Liver (tissue), 3 donors: ENCODE measurements around the gene PPP6R1.

Experiments used
- ATF3 ChIP-seq: IDR thresholded peaks from 2 replicates; pipeline ENCODE4 v1.6.1; 2016; ENCODE audit warnings: antibody characterized with exemption
- CTCF ChIP-seq: fragments of 150-350 bp; IDR thresholded peaks from 2 replicates; pipeline ENCODE4 v1.5.1; 2017; ENCODE audit warnings: improper control_type of control experiment, low read depth, low read length; ENCODE audit not compliant: missing input control
- FOXA1 ChIP-seq: IDR thresholded peaks from 2 replicates; pipeline ENCODE4 v1.6.1; 2016; ENCODE audit warnings: antibody characterized with exemption
- FOXA2 ChIP-seq: IDR thresholded peaks from 2 replicates; pipeline ENCODE4 v1.6.1; 2016; ENCODE audit warnings: antibody characterized with exemption
- JUND ChIP-seq, 2 donors: IDR thresholded peaks; 2 replicates each; pipeline ENCODE4 v1.6.1; 2016; ENCODE audit warnings: antibody characterized with exemption in 2 of 2
- MAX ChIP-seq: IDR thresholded peaks from 2 replicates; pipeline ENCODE4 v1.6.1; 2016; ENCODE audit warnings: antibody characterized with exemption
- RAD21 ChIP-seq, 2 donors: IDR thresholded peaks; 2 replicates each; pipeline ENCODE4 v1.6.1; 2016; ENCODE audit warnings: antibody characterized with exemption in 2 of 2, mild to moderate bottlenecking in 2 of 2
- REST ChIP-seq: IDR thresholded peaks from 2 replicates; pipeline ENCODE4 v1.6.1; 2016; ENCODE audit warnings: antibody characterized with exemption, mild to moderate bottlenecking
- RXRA ChIP-seq, 2 donors: IDR thresholded peaks; 2 replicates each; pipeline ENCODE4 v1.6.1; 2017 to 2018; ENCODE audit warnings: antibody characterized with exemption in 2 of 2, mild to moderate bottlenecking in 1 of 2
- YY1 ChIP-seq: IDR thresholded peaks from 2 replicates; pipeline ENCODE4 v1.6.1; 2016; ENCODE audit warnings: antibody characterized with exemption, mild to moderate bottlenecking
- ZBTB33 ChIP-seq: IDR thresholded peaks from 2 replicates; pipeline ENCODE4 v1.6.1; 2016; ENCODE audit warnings: antibody characterized with exemption
- donor health status: healthy.
- donor health status: healthy.

GRCh38 chr19:55279340-55279739 is 20.5 kb upstream of the PPP6R1 start:
- TF ChIP-seq JUND (IDR thresholded peaks at IDR 0.05), result no peak
- no peak for TF ChIP-seq YY1
- TF ChIP-seq CTCF, result no peak
- TF ChIP-seq ZBTB33, result no peak
- TF ChIP-seq FOXA1, result no peak
- no peak for TF ChIP-seq MAX
- no peak for TF ChIP-seq RXRA (IDR thresholded peaks at IDR 0.05)
- no peak for TF ChIP-seq ATF3
- TF ChIP-seq RAD21 (IDR thresholded peaks at IDR 0.05), result no peak
- TF ChIP-seq REST, result no peak
- TF ChIP-seq FOXA2, result no peak
